Rectal smooth muscle tissue (tissue), 1 donor: ENCODE results near the gene SCRT2.

Source experiments
- H3K27ac ChIP-seq: one replicate; pipeline ENCODE4 v1.7.0; 2013; ENCODE audit warnings: low read depth, low read length, inconsistent platforms
- H3K27me3 ChIP-seq: one replicate; pipeline ENCODE4 v1.7.0; 2013; ENCODE audit warnings: low read length; ENCODE audit not compliant: control insufficient read depth, insufficient read depth
- H3K36me3 ChIP-seq: one replicate; pipeline ENCODE4 v1.7.0; 2013; ENCODE audit warnings: low read length; ENCODE audit not compliant: control insufficient read depth, insufficient read depth
- H3K4me1 ChIP-seq: one replicate; pipeline ENCODE4 v1.7.0; 2013; ENCODE audit warnings: low read length; ENCODE audit not compliant: control insufficient read depth, insufficient read depth
- H3K4me3 ChIP-seq: one replicate; pipeline ENCODE4 v1.7.0; 2013; ENCODE audit warnings: low read length
- H3K9ac ChIP-seq: one replicate; pipeline ENCODE4 v1.7.0; 2013; ENCODE audit warnings: low read length

SCRT2 gene

DNA sequence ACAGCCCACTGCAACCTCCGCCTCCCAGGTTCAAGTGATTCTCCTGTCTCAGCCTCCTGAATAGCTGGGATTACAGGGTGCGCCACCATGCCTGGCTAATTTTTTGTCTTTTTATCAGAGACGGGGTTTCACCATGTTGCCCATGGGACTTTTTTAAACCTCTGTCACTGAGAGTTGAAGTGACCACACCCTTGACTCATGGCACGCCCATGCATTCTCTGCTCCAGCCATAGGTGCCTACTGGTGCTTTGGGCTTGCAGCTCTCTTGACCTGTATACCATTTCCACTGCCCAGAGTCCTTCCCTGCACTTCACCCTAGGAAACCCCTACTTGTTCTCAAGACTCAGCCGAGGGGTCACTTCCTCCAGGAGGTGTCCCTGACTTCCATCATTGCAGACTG lies 2.4 kb upstream of the SCRT2 start:
- Histone ChIP-seq H3K4me3 (no peak overlapping the region), H3K4me1 (no peaks in the 10 kb centered on the region), H3K9ac (no peak overlapping the region), H3K36me3 (no peaks in the 10 kb centered on the region), H3K27me3 (no peaks in the 10 kb centered on the region), H3K27ac (no peak overlapping the region)

DNA sequence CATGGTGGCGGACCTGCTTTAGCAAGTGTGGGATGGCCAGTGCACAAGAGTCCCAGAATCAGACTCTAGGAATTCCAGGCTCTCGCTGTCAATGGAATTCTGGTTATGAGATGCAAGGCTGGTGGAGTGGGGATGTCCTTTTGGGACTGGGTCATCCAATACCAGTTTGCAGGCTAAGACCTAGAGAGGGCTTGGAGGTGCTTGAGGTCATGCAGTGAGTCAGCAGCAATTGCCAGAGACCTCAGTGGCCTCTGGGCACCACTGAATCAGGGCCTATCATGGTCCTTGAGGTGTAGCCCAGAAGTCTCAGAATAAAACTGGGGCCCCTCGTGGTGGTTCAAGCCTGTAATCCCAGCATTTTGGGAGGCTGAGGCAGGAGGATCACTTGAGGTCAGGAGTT lies 1.4 kb upstream of the SCRT2 start:
- Histone ChIP-seq H3K36me3 (no peaks in the 10 kb centered on the region), H3K9ac (no peak overlapping the region), H3K27ac (no peak overlapping the region), H3K4me3 (no peak overlapping the region), H3K27me3 (peaks cover under 1% of the 10 kb centered on the region), H3K4me1 (no peaks in the 10 kb centered on the region)

- H3K4me1 ChIP-seq: no peaks in the 10 kb centered on the region
- no peaks in the 10 kb centered on the region for H3K36me3 ChIP-seq
- H3K4me3 ChIP-seq: no peak overlapping the region
- no peak overlapping the region for H3K27ac ChIP-seq
- H3K27me3 ChIP-seq: peaks cover 4% of the 10 kb centered on the region
- no peak overlapping the region for H3K9ac ChIP-seq
Measured at GRCh38 chr20:676315-676937, 824 bp upstream of the SCRT2 start.

DNA sequence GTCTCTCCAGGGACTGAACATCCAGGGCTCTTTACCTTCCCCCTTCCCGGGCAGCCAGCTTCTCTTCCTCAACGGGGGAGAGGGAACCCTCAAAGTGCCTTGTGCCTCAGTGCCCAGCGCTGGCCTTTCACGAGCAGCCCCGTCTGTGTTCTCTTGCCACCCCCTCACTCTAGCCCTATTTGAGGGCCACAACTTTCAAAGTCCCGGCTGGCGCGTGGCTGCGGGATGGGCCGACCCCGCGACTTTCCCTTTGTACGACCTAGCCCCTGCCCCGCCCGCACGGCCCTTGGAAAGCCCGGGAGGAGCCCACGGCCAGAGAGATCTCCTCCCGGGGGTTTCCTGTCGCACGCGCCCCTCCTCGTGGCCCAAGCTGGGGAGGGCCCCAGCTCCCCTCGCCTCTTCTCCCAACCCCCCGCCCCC lies 559 bp downstream of the SCRT2 start:
- no peak overlapping the region for H3K4me3 ChIP-seq
- H3K27ac ChIP-seq: no peak overlapping the region
- H3K27me3 ChIP-seq: peaks cover 4% of the 10 kb centered on the region
- H3K36me3 ChIP-seq: no peaks in the 10 kb centered on the region
- H3K4me1 ChIP-seq: no peaks in the 10 kb centered on the region
- H3K9ac ChIP-seq: no peak overlapping the region

DNA sequence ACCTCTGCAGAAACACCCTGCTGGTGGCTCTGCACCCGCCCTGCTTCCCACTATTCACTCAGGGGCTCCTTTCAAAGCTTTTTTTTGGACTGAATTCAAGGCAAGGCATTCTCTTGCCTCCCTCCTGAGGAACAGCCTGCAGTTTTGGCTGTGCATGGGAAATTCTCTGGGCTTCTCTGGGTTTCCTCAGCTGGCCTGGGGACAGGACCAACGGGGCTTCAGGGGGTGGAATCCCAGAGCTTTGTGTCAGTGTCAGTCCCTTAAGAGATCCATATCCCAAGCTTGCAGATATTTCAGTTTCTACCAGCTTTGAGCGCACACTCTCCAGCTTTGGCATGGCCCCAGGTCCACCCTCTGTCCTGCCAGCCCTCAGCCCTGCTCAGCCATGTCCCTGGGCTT lies 2.0 kb downstream of the SCRT2 start:
- Histone ChIP-seq H3K4me1 (no peaks in the 10 kb centered on the region), H3K9ac (no peak overlapping the region), H3K27me3 (peaks cover 6% of the 10 kb centered on the region), H3K36me3 (no peaks in the 10 kb centered on the region), H3K27ac (no peak overlapping the region), H3K4me3 (no peak overlapping the region)

GRCh38 chr20:672963-673602 lies 2.5 kb downstream of the SCRT2 start:
- no peak overlapping the region for H3K9ac ChIP-seq
- H3K27ac ChIP-seq: no peak overlapping the region
- no peaks in the 10 kb centered on the region for H3K36me3 ChIP-seq
- peaks cover 6% of the 10 kb centered on the region for H3K27me3 ChIP-seq
- H3K4me1 ChIP-seq: no peaks in the 10 kb centered on the region
- H3K4me3 ChIP-seq: no peak overlapping the region

- Histone ChIP-seq H3K4me3 (no peak overlapping the region), H3K36me3 (no peaks in the 10 kb centered on the region), H3K4me1 (no peaks in the 10 kb centered on the region), H3K27me3 (peaks cover 6% of the 10 kb centered on the region), H3K9ac (no peak overlapping the region), H3K27ac (no peak overlapping the region)
Measured at GRCh38 chr20:671252-672030, 4.2 kb downstream of the SCRT2 start.

- H3K4me1 ChIP-seq: no peaks in the 10 kb centered on the region
- peaks cover 16% of the 10 kb centered on the region for H3K27me3 ChIP-seq
- no peaks in the 10 kb centered on the region for H3K36me3 ChIP-seq
- H3K27ac ChIP-seq: no peak overlapping the region
- H3K9ac ChIP-seq: no peak overlapping the region
- no peak overlapping the region for H3K4me3 ChIP-seq
Measured at GRCh38 chr20:669573-669972, 6.0 kb downstream of the SCRT2 start.

DNA sequence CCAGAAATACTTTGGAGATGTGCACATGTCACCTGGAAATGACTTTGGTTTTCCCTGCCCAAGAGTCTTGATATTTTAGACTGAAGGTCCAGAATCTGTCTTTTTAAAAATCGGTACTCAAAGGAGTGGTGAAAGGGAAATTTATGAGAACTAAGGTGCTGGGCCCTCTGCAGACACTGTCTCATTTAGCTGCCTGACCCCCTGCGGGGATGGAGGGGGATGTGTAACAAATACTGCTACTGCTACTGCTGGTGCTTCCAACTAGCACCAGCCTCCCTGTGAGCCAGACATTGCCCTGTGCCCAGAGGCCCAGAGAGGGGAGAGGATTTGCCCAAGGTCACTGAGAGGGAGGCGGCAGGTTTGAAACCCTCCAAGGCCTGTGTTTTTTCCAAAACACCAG lies 7.0 kb downstream of the SCRT2 start:
- H3K4me3 ChIP-seq: no peak overlapping the region
- no peak overlapping the region for H3K9ac ChIP-seq
- H3K36me3 ChIP-seq: no peaks in the 10 kb centered on the region
- H3K27ac ChIP-seq: no peak overlapping the region
- no peaks in the 10 kb centered on the region for H3K4me1 ChIP-seq
- H3K27me3 ChIP-seq: peaks cover 17% of the 10 kb centered on the region

GRCh38 chr20:668050-668449 lies 7.6 kb downstream of the SCRT2 start:
- Histone ChIP-seq H3K9ac (no peak overlapping the region), H3K27ac (no peak overlapping the region), H3K4me3 (no peak overlapping the region), H3K27me3 (peaks cover 17% of the 10 kb centered on the region), H3K4me1 (no peaks in the 10 kb centered on the region), H3K36me3 (no peaks in the 10 kb centered on the region)

- no peak overlapping the region for H3K9ac ChIP-seq
- no peaks in the 10 kb centered on the region for H3K36me3 ChIP-seq
- no peak overlapping the region for H3K27ac ChIP-seq
- no peak overlapping the region for H3K4me3 ChIP-seq
- H3K4me1 ChIP-seq: no peaks in the 10 kb centered on the region
- peaks cover 22% of the 10 kb centered on the region for H3K27me3 ChIP-seq
Measured at GRCh38 chr20:667351-668034, 8.1 kb downstream of the SCRT2 start.

DNA sequence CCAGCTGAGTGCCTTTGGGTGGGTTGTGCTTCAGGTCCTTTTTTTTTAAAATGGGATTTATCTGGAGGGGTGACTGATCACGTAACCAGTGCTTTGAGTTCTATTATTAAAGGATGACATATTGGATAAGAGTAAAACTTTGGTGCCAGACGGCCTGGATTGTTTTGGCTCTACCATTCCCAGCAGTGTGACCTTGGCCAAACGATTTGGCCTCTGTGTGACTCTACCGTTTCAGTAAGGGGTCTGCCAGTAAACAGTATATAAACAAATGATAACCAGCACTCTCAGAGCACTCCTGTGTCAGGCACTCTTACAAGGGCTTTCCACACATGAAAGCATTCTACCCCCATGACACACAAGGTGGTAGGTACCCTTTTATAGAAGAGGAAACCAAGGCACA lies 8.7 kb downstream of the SCRT2 start:
- no peaks in the 10 kb centered on the region for H3K36me3 ChIP-seq
- no peaks in the 10 kb centered on the region for H3K4me1 ChIP-seq
- no peak overlapping the region for H3K4me3 ChIP-seq
- H3K27me3 ChIP-seq: peaks cover 23% of the 10 kb centered on the region
- no peak overlapping the region for H3K27ac ChIP-seq
- H3K9ac ChIP-seq: no peak overlapping the region
